Thyroid gland (tissue), 4 donors: ENCODE data around the gene ALAS1. TPM values are rescaled to one million over a fixed set of nuclear protein-coding genes. Genes with fewer than 3 reads are reported as not detected.

Experiments used
- DNase-seq, 2 donors: peaks; one replicate each; pipeline ENCODE4 v3.0.0-alpha.2; 2019
- H3K27ac ChIP-seq, 3 donors: fragments of 200-600 bp; sonication (generic); 1 replicate in 2 of 3; 2 replicates in 1 of 3; pipeline ENCODE4 v1.5.1; 2016 to 2019; ENCODE audit warnings: mild to moderate bottlenecking in 1 of 3, moderate library complexity in 1 of 3
- H3K27me3 ChIP-seq: fragments of 200-600 bp; sonication (generic); one replicate; pipeline ENCODE4 v1.5.1; 2019
- H3K36me3 ChIP-seq, 2 donors: fragments of 200-600 bp; sonication (generic); one replicate each; pipeline ENCODE4 v1.5.1; 2016 to 2019
- H3K4me1 ChIP-seq, 2 donors: fragments of 200-600 bp; sonication (generic); one replicate each; pipeline ENCODE4 v1.5.1; 2017 to 2019
- H3K4me3 ChIP-seq, 3 donors: fragments of 200-600 bp; sonication (generic); replicated peaks in 1 of 3; 1 replicate in 2 of 3; 2 replicates in 1 of 3; pipeline ENCODE4 v1.5.1; 2016; ENCODE audit warnings: mild to moderate bottlenecking in 1 of 3
- H3K9me3 ChIP-seq: fragments of 200-600 bp; sonication (generic); one replicate; pipeline ENCODE4 v1.5.1; 2017
- CTCF ChIP-seq, 6 experiments: fragments of 200-600 bp in 3 of 6; fragments of 450-650 bp in 3 of 6; sonication (generic) in 3 of 6; IDR thresholded peaks; one replicate each; pipeline ENCODE4 v1.5.1; 2016 to 2019; ENCODE audit warnings: antibody characterized with exemption in 6 of 6, mild to moderate bottlenecking in 2 of 6, inconsistent platforms in 1 of 6, moderate library complexity in 1 of 6
- POLR2A ChIP-seq, 2 donors: fragments of 450-650 bp; IDR thresholded peaks; one replicate each; pipeline ENCODE4 v1.6.1; 2017; ENCODE audit warnings: antibody characterized with exemption in 2 of 2, mild to moderate bottlenecking in 2 of 2, moderate library complexity in 1 of 2
- intact Hi-C: fragments of 100-400 bp; cut with DNase I; formaldehyde crosslinking; loops from one replicate; pipeline ENCODE4 v1.15.1; 2023
- total RNA-seq, 4 donors: library from RNA; depleted of rRNA; stranded (reverse); fragments of >200 nt; gene quantifications; one replicate each; pipeline ENCODE4 v1.2.3, GENCODE V29; 2016

Gene ALAS1
- total RNA-seq, 4 donors from 2014 or later = 27.7 to 51.9 (median 45.9) TPM

- intact Hi-C loops = no loop called here
- Histone ChIP-seq H3K36me3 (peaks cover 86 to 88% of the 10 kb centered on the region in 2 donors), H3K9me3 (no peaks in the 10 kb centered on the region), H3K27me3 (no peaks in the 10 kb centered on the region), H3K4me1 (peaks cover 0 to 1% of the 10 kb centered on the region in 2 donors), H3K4me3 (no peak overlapping the region), H3K27ac (no peak overlapping the region)
- no peak for DNase-seq
- no peak for TF ChIP-seq CTCF (IDR thresholded peaks at IDR 0.05)
- TF ChIP-seq POLR2A (IDR thresholded peaks at IDR 0.05) = no peak
Observed at GRCh38 chr3:52262447-52262846, 64.5 kb downstream of the ALAS1 start.

Other genes with a start within 250 kb of the ALAS1 start
- 1 to 10 TPM in 1 of 4 donors, under 1 TPM in 2, not detected in 1; 0.13 to 1.8 (median 0.56) TPM for gene GPR62, start 242.8 kb upstream of the ALAS1 start, total RNA-seq
- gene PCBP4, start 230.7 kb upstream of the ALAS1 start, total RNA-seq = 10 to 100 TPM; 22.2 to 66.2 (median 41.1) TPM
- 10 to 100 TPM; 64.5 to 94.9 (median 87.8) TPM for gene ABHD14B, start 224.1 kb upstream of the ALAS1 start, total RNA-seq
- 10 to 100 TPM; 20.0 to 91.9 (median 49.3) TPM for gene ABHD14A, start 223.1 kb upstream of the ALAS1 start, total RNA-seq
- gene ACY1, start 214.6 kb upstream of the ALAS1 start, total RNA-seq = 10 to 100 TPM; 34.9 to 98.8 (median 77.6) TPM
- gene RPL29, start 202.3 kb upstream of the ALAS1 start, total RNA-seq = 1,000 to 10,000 TPM in 3 of 4 donors, 100 to 1,000 TPM in 1; 826 to 1,348 (median 1,271) TPM
- 10 to 100 TPM in 3 of 4 donors, 1 to 10 TPM in 1; 6.9 to 10.6 (median 10.4) TPM for gene DUSP7, start 141.6 kb upstream of the ALAS1 start, total RNA-seq
- gene POC1A, start 43.7 kb upstream of the ALAS1 start, total RNA-seq = 1 to 10 TPM in 2 of 4 donors, under 1 TPM in 2; 0.40 to 2.8 (median 1.5) TPM
- under 1 TPM in 1 of 4 donors, not detected in 3; 0.40 TPM for gene TLR9, start 27.5 kb downstream of the ALAS1 start, total RNA-seq
- gene TWF2, start 41.0 kb downstream of the ALAS1 start, total RNA-seq = 10 to 100 TPM; 28.3 to 61.1 (median 50.4) TPM
- gene PPM1M, start 47.6 kb downstream of the ALAS1 start, total RNA-seq = 10 to 100 TPM; 15.8 to 22.8 (median 18.0) TPM
- 10 to 100 TPM; 66.4 to 76.4 (median 72.2) TPM for gene WDR82, start 80.5 kb downstream of the ALAS1 start, total RNA-seq
- gene GLYCTK, start 89.7 kb downstream of the ALAS1 start, total RNA-seq = 10 to 100 TPM in 3 of 4 donors, 1 to 10 TPM in 1; 8.9 to 20.3 (median 15.3) TPM
- 10 to 100 TPM in 1 of 4 donors, 1 to 10 TPM in 3; 4.6 to 14.2 (median 7.5) TPM for gene DNAH1, start 118.2 kb downstream of the ALAS1 start, total RNA-seq
- 10 to 100 TPM; 66.7 to 78.4 (median 73.8) TPM for gene BAP1, start 211.8 kb downstream of the ALAS1 start, total RNA-seq
- 10 to 100 TPM in 2 of 4 donors, 1 to 10 TPM in 2; 3.6 to 14.5 (median 9.5) TPM for gene PHF7, start 212.5 kb downstream of the ALAS1 start, total RNA-seq
- 10 to 100 TPM in 2 of 4 donors, 1 to 10 TPM in 2; 3.7 to 18.6 (median 11.5) TPM for gene SEMA3G, start 246.9 kb downstream of the ALAS1 start, total RNA-seq